Measurements from ENCODE around the gene MINDY4.

DNA sequence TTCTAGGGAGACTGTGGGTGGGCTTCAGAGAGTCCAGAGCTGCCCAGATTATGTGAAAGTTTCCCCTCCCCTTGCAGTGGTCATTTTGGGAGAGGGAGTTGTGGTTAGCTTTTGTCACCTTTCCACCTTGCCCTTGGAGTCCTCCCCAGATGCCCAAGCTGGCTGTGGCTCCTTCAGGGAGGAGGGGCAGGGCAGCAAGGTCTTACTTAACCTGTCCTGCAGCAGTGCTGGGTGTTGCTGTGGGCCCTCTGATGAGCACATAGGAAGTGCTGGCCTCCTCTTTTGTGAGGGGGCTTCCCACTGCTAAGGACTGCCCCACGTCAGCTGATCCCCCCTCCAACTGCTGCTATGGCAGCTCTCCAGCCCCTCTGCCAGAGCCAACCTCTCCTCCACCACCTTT lies 122.8 kb downstream of the MINDY4 start:
- TF ChIP-seq, protein P1, sequence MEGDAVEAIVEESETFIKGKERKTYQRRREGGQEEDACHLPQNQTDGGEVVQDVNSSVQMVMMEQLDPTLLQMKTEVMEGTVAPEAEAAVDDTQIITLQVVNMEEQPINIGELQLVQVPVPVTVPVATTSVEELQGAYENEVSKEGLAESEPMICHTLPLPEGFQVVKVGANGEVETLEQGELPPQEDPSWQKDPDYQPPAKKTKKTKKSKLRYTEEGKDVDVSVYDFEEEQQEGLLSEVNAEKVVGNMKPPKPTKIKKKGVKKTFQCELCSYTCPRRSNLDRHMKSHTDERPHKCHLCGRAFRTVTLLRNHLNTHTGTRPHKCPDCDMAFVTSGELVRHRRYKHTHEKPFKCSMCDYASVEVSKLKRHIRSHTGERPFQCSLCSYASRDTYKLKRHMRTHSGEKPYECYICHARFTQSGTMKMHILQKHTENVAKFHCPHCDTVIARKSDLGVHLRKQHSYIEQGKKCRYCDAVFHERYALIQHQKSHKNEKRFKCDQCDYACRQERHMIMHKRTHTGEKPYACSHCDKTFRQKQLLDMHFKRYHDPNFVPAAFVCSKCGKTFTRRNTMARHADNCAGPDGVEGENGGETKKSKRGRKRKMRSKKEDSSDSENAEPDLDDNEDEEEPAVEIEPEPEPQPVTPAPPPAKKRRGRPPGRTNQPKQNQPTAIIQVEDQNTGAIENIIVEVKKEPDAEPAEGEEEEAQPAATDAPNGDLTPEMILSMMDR (IDR thresholded peaks at IDR 0.05; ENCODE audit: low read depth, low read length, poor library complexity, severe bottlenecking) = no peak
- TF ChIP-seq EZH2phosphoT487 (IDR thresholded peaks at IDR 0.05; ENCODE audit: borderline replicate concordance, low read length) = no peak
